ENCODE measurements around the gene MYL9. TPM values are rescaled to one million over a fixed set of nuclear protein-coding genes. Genes with fewer than 3 reads are reported as not detected.

Gene MYL9
- total and polyA plus RNA-seq, 10 of the 15 experiments (the other 5 are each of a cell fraction or from before 2014, with no cell fraction given), result 0.28 to 1.7 (median 0.63) TPM; not detected in 3

GRCh38 chr20:36543184-36544133 is 2.1 kb downstream of the MYL9 start:
- Histone ChIP-seq H3K4me1 (ENCODE audit: control insufficient read depth, insufficient read depth, low read length) (no peaks in the 10 kb centered on the region; the same call in 1 of the 2 replicates), H3K36me3 (ENCODE audit: control insufficient read depth in 2 of 2, insufficient read depth in 2 of 2, low read length in 1 of 2) (no peaks in the 10 kb centered on the region), H3K79me2 (ENCODE audit: control insufficient read depth, insufficient read depth, low read length) (no peaks in the 10 kb centered on the region; the same call in 1 of the 2 replicates), H3K9ac (ENCODE audit: control insufficient read depth, insufficient read depth, low read length) (no peak overlapping the region), H2AFZ (ENCODE audit: control insufficient read depth, low read depth, low read length) (no peak overlapping the region), H3K9me3 (replicated peaks; ENCODE audit: control insufficient read depth, insufficient read depth, low read length) (no peaks in the 10 kb centered on the region), H3K27me3 (replicated peaks in 1 of 2; ENCODE audit: control insufficient read depth in 2 of 2, insufficient read depth in 2 of 2, low read length in 1 of 2) (no peaks in the 10 kb centered on the region), H3K4me3 (no peak overlapping the region), H4K20me1 (ENCODE audit: control insufficient read depth, insufficient read depth) (no peaks in the 10 kb centered on the region), H3K4me2 (ENCODE audit: control insufficient read depth, insufficient read depth) (no peak overlapping the region), H3K27ac (ENCODE audit: control insufficient read depth, insufficient read depth) (no peak overlapping the region)
- no peak for FAIRE-seq
- no peak for DNase-seq (ENCODE audit: low read depth, low spot score)
- SMC1A ChIA-PET (ENCODE audit: uncharacterized antibody, unreplicated experiment), result no interaction called here
- in situ Hi-C loops (cut with MboI), result no loop called here
- intact Hi-C loops (cut with micrococcal nuclease; ENCODE audit: unreplicated experiment), result no loop called here
- POLR2A ChIA-PET, result no interaction called here
- no peak for ATAC-seq
- RAD21 ChIA-PET (ENCODE audit: unreplicated experiment), result interaction anchor here (1.1 kb wide), 1 partner anchor 321 kb away, joined by 3 read pairs; no protein-coding TSS in a partner anchor
- TF ChIP-seq MYC (IDR thresholded peaks at IDR 0.05; ENCODE audit: insufficient read depth, insufficient read length, insufficient replicate concordance, low read length, severe bottlenecking) (no peak), REST (IDR thresholded peaks at IDR 0.05; ENCODE audit: low read depth, low read length) (no peak), RELA (IDR thresholded peaks at IDR 0.05; ENCODE audit: borderline replicate concordance, partially characterized antibody) (no peak), ZNF384 (IDR thresholded peaks at IDR 0.05; ENCODE audit: borderline replicate concordance, low read depth, low read length) (no peak)
- 68% methylated on average over 14 of the region's 14 CpGs for WGBS (ENCODE audit: insufficient coverage, insufficient replicate concordance, low lambda C conversion rate, missing lambda C conversion rate)
- BruUV-seq (replicated peaks), result no TSS peak
- CTCF ChIA-PET, result interaction anchor here (0.6 kb wide), 1 partner anchor 87 kb away, joined by 3 read pairs; no protein-coding TSS in a partner anchor

All from GM12878 (cell line).